Measurements from ENCODE around the gene ZNF101.

DNA sequence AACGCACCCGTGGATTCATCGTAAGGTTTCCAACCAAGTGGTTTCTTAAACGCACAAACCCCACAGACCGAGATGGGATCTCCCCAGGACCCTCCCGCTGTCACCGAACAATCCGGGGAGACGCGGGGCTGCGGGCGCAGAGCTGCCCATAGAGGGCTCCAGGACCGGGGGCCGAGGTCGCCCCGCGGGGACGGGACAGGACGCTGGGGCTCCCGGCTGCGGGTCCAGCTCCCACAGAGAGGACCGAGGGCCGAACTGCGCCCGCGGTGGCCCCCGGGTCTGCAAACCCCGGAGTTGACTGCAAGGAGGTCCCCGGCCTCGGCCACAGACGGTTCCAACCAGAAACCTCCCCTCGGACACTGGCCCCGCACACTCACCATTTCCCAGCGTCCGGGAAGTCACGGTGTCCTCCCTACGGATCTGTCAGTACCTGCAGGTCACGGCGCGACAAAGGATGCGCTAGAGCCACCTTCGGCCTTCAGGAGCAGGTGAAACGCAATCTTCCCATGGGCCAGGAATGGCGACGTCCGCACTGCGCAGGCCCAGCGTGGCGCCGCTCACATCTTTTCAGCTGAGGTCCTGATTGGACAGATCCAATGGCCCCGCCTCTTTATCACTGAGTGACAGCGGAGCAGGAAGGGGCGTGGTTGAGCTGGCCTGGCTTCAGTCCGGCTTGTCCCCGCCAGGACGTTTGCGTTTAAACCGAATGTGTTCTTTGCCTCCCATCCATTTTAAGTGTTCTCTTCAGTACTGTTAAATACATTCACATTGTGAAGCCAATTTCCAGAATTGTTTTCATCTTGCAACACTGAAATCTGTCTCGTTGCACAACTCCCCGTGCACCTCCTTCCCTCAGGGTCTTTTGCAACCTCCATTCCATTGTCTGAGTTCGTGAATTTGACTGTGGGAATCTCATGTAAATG is 64.2 kb downstream of the ZNF101 start, which contains the start of gene ZNF14:
- TF ChIP-seq, protein P1, sequence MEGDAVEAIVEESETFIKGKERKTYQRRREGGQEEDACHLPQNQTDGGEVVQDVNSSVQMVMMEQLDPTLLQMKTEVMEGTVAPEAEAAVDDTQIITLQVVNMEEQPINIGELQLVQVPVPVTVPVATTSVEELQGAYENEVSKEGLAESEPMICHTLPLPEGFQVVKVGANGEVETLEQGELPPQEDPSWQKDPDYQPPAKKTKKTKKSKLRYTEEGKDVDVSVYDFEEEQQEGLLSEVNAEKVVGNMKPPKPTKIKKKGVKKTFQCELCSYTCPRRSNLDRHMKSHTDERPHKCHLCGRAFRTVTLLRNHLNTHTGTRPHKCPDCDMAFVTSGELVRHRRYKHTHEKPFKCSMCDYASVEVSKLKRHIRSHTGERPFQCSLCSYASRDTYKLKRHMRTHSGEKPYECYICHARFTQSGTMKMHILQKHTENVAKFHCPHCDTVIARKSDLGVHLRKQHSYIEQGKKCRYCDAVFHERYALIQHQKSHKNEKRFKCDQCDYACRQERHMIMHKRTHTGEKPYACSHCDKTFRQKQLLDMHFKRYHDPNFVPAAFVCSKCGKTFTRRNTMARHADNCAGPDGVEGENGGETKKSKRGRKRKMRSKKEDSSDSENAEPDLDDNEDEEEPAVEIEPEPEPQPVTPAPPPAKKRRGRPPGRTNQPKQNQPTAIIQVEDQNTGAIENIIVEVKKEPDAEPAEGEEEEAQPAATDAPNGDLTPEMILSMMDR (IDR thresholded peaks at IDR 0.05; ENCODE audit: insufficient read depth, low read length), result no peak
- TF ChIP-seq POLR2AphosphoS5 (IDR thresholded peaks at IDR 0.05; ENCODE audit: low read depth) (peak; percentile 92), SPI1 (IDR thresholded peaks at IDR 0.05; ENCODE audit: borderline replicate concordance, low read depth) (no peak)
- TF ChIP-seq, protein P2, sequence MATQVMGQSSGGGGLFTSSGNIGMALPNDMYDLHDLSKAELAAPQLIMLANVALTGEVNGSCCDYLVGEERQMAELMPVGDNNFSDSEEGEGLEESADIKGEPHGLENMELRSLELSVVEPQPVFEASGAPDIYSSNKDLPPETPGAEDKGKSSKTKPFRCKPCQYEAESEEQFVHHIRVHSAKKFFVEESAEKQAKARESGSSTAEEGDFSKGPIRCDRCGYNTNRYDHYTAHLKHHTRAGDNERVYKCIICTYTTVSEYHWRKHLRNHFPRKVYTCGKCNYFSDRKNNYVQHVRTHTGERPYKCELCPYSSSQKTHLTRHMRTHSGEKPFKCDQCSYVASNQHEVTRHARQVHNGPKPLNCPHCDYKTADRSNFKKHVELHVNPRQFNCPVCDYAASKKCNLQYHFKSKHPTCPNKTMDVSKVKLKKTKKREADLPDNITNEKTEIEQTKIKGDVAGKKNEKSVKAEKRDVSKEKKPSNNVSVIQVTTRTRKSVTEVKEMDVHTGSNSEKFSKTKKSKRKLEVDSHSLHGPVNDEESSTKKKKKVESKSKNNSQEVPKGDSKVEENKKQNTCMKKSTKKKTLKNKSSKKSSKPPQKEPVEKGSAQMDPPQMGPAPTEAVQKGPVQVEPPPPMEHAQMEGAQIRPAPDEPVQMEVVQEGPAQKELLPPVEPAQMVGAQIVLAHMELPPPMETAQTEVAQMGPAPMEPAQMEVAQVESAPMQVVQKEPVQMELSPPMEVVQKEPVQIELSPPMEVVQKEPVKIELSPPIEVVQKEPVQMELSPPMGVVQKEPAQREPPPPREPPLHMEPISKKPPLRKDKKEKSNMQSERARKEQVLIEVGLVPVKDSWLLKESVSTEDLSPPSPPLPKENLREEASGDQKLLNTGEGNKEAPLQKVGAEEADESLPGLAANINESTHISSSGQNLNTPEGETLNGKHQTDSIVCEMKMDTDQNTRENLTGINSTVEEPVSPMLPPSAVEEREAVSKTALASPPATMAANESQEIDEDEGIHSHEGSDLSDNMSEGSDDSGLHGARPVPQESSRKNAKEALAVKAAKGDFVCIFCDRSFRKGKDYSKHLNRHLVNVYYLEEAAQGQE (IDR thresholded peaks at IDR 0.05; ENCODE audit: insufficient replicate concordance, low read depth), result no peak

Data from HL-60 (cell line).